HEK293 (cell line): ENCODE measurements around the gene PIP4K2A.
"Not testable (repeated sequence)": the region's sequence is repeated elsewhere in the genome, so short reads cannot be mapped to it uniquely, and the experiment has no call there.

ENCODE experiments used
- CTCF ChIA-PET: fragments of 350-600 bp; formaldehyde crosslinking; extraction: SDS; loops from one replicate; lab custom pipeline; 2021; ENCODE audit warnings: antibody characterized with exemption; lab: Yijun Ruan, JAX
- POLR2A ChIA-PET: fragments of 300-600 bp; formaldehyde crosslinking; extraction: SDS; loops from one replicate; lab custom pipeline; 2020; ENCODE audit warnings: antibody characterized with exemption, inconsistent platforms; lab: Yijun Ruan, JAX
- H3K27ac ChIP-seq: fragments of 200-500 bp; sonication (Bioruptor generic); 2 replicates; pipeline ENCODE4 v1.5.1; 2014; ENCODE audit warnings: low read depth, low read length, control low read depth, inconsistent platforms; ENCODE audit errors: extremely low read depth
- H3K36me3 ChIP-seq, 2 experiments: fragments of 200-500 bp in 1 of 2; sonication (Bioruptor generic) in 1 of 2; 1 replicate in 1 of 2; 2 replicates in 1 of 2; pipeline ENCODE4 v1.5.1; 2014 to 2017; ENCODE audit warnings: inconsistent platforms in 2 of 2, low read length in 2 of 2; ENCODE audit not compliant: control insufficient read depth in 2 of 2, insufficient read depth in 1 of 2
- H3K4me1 ChIP-seq: fragments of 200-500 bp; sonication (Bioruptor generic); 2 replicates; pipeline ENCODE4 v1.5.1; 2014; ENCODE audit warnings: mild to moderate bottlenecking, low read length, inconsistent platforms; ENCODE audit not compliant: control insufficient read depth, insufficient read depth
- H3K4me3 ChIP-seq: 2 replicates; pipeline ENCODE4 v1.5.1; 2011; ENCODE audit warnings: low read depth, mild to moderate bottlenecking, control low read depth, low read length, moderate library complexity
- H3K9me3 ChIP-seq: fragments of 200-500 bp; sonication (Bioruptor generic); 2 replicates; pipeline ENCODE4 v1.5.1; 2014; ENCODE audit warnings: low read depth, low read length, inconsistent platforms; ENCODE audit not compliant: control insufficient read depth, insufficient read depth
- EGR2 ChIP-seq: fragments of 450-650 bp; formaldehyde crosslinking; IDR thresholded peaks from 2 replicates; pipeline ENCODE4 v1.5.1; 2016; ENCODE audit warnings: low read depth, missing biosample characterization, missing genetic modification characterization
- GFI1B ChIP-seq: fragments of 450-650 bp; formaldehyde crosslinking; IDR thresholded peaks from 2 replicates; pipeline ENCODE4 v1.5.1; 2016; ENCODE audit warnings: missing biosample characterization, missing genetic modification characterization
- GLIS1 ChIP-seq: fragments of 450-650 bp; formaldehyde crosslinking; IDR thresholded peaks from 2 replicates; pipeline ENCODE4 v1.5.1; 2016; ENCODE audit warnings: missing biosample characterization, missing genetic modification characterization
- OVOL3 ChIP-seq: fragments of 450-650 bp; formaldehyde crosslinking; IDR thresholded peaks from 2 replicates; pipeline ENCODE4 v1.5.1; 2016; ENCODE audit warnings: missing biosample characterization, missing genetic modification characterization
- ZFP3 ChIP-seq: fragments of 450-650 bp; formaldehyde crosslinking; IDR thresholded peaks from 2 replicates; pipeline ENCODE4 v1.5.1; 2016; ENCODE audit warnings: low read depth, missing biosample characterization, missing genetic modification characterization
- ZNF121 ChIP-seq: fragments of 450-650 bp; formaldehyde crosslinking; IDR thresholded peaks from 2 replicates; pipeline ENCODE4 v1.5.1; 2016; ENCODE audit warnings: missing biosample characterization, missing genetic modification characterization
- ZNF214 ChIP-seq: fragments of 450-650 bp; formaldehyde crosslinking; IDR thresholded peaks from 2 replicates; pipeline ENCODE4 v1.5.1; 2017; ENCODE audit warnings: missing biosample characterization, mild to moderate bottlenecking, missing genetic modification characterization, borderline replicate concordance
- ZNF24 ChIP-seq: fragments of 450-650 bp; formaldehyde crosslinking; IDR thresholded peaks from 2 replicates; pipeline ENCODE4 v1.5.1; 2016; ENCODE audit warnings: missing biosample characterization, missing genetic modification characterization
- ZNF274 ChIP-seq, 2 experiments: fragments of 200-500 bp in 1 of 2; fragments of 450-650 bp in 1 of 2; sonication (Bioruptor generic) in 1 of 2; formaldehyde crosslinking in 1 of 2; IDR thresholded peaks; 2 replicates each; pipeline versions ENCODE4 v1.5.1 to v1.6.1; 2014 to 2016; ENCODE audit warnings: borderline replicate concordance in 1 of 2, inconsistent platforms in 1 of 2, low read length in 1 of 2, missing biosample characterization in 1 of 2, missing genetic modification characterization in 1 of 2
- ZNF473 ChIP-seq: fragments of 450-650 bp; formaldehyde crosslinking; IDR thresholded peaks from 2 replicates; pipeline ENCODE4 v1.5.1; 2017; ENCODE audit warnings: missing biosample characterization, missing genetic modification characterization
- ZNF561 ChIP-seq: fragments of 450-650 bp; IDR thresholded peaks from 2 replicates; pipeline ENCODE4 v1.5.1; 2018; ENCODE audit warnings: missing biosample characterization, missing genetic modification characterization, borderline replicate concordance
- ZNF621 ChIP-seq: fragments of 450-650 bp; formaldehyde crosslinking; IDR thresholded peaks from 2 replicates; pipeline ENCODE4 v1.5.1; 2017; ENCODE audit warnings: missing biosample characterization, missing genetic modification characterization
- ZNF747 ChIP-seq: fragments of 450-650 bp; formaldehyde crosslinking; IDR thresholded peaks from 2 replicates; pipeline ENCODE4 v1.5.1; 2016; ENCODE audit warnings: missing biosample characterization, missing genetic modification characterization
- ZNF76 ChIP-seq: fragments of 450-650 bp; formaldehyde crosslinking; IDR thresholded peaks from 2 replicates; pipeline ENCODE4; 2016; ENCODE audit warnings: low read depth, missing biosample characterization, missing genetic modification characterization, borderline replicate concordance
- ZNF792 ChIP-seq: fragments of 450-650 bp; formaldehyde crosslinking; IDR thresholded peaks from 2 replicates; pipeline ENCODE4 v1.5.1; 2016; ENCODE audit warnings: missing biosample characterization, missing genetic modification characterization
- TF ChIP-seq, protein P1 (sequence below): fragments of 450-650 bp; formaldehyde crosslinking; conservative IDR thresholded peaks from 2 replicates; pipeline ENCODE4 v1.5.1; 2016; ENCODE audit warnings: low read depth, missing biosample characterization, missing genetic modification characterization
- TF ChIP-seq, protein P2 (sequence below): fragments of 450-650 bp; formaldehyde crosslinking; IDR thresholded peaks from 2 replicates; pipeline ENCODE4 v1.5.1; 2017; ENCODE audit warnings: missing biosample characterization, missing genetic modification characterization
- TF ChIP-seq, protein P3 (sequence below): fragments of 450-650 bp; formaldehyde crosslinking; IDR thresholded peaks from 2 replicates; pipeline ENCODE4 v1.5.1; 2016; ENCODE audit warnings: missing biosample characterization, missing genetic modification characterization

Gene PIP4K2A

DNA sequence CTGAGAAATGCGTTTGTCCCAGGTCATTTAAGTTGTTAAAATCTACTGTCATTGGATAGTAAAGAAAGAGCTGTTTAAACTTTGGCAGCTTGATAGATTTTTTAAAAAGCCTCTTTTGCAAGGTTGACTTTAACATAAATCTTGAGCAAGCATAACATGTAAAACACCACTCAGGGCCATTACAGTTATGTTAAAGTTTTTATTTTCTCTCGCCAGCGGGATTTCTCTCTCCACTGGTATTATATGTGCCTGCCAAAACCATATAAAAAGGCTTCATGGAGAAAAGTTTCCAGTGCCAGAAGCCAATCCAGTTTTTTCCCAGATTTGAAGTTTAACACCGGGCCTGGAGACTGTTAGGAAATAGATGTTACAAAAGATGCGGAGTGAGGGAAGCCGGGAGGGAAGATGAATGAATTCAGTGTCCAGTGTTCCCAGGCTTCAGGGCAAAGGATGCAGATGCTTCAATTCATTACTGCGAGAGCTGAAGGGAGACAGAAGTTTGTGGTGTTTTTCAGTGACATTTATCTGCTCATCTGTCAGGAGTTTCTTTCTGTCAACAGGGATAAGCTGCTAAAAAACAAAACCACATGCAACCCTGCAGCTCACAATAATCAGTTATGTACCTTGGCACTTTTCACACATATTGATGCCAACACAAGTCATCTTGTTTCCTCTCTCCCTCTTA, 213.6 kb downstream of the PIP4K2A start (continued):
- TF ChIP-seq, protein P1, sequence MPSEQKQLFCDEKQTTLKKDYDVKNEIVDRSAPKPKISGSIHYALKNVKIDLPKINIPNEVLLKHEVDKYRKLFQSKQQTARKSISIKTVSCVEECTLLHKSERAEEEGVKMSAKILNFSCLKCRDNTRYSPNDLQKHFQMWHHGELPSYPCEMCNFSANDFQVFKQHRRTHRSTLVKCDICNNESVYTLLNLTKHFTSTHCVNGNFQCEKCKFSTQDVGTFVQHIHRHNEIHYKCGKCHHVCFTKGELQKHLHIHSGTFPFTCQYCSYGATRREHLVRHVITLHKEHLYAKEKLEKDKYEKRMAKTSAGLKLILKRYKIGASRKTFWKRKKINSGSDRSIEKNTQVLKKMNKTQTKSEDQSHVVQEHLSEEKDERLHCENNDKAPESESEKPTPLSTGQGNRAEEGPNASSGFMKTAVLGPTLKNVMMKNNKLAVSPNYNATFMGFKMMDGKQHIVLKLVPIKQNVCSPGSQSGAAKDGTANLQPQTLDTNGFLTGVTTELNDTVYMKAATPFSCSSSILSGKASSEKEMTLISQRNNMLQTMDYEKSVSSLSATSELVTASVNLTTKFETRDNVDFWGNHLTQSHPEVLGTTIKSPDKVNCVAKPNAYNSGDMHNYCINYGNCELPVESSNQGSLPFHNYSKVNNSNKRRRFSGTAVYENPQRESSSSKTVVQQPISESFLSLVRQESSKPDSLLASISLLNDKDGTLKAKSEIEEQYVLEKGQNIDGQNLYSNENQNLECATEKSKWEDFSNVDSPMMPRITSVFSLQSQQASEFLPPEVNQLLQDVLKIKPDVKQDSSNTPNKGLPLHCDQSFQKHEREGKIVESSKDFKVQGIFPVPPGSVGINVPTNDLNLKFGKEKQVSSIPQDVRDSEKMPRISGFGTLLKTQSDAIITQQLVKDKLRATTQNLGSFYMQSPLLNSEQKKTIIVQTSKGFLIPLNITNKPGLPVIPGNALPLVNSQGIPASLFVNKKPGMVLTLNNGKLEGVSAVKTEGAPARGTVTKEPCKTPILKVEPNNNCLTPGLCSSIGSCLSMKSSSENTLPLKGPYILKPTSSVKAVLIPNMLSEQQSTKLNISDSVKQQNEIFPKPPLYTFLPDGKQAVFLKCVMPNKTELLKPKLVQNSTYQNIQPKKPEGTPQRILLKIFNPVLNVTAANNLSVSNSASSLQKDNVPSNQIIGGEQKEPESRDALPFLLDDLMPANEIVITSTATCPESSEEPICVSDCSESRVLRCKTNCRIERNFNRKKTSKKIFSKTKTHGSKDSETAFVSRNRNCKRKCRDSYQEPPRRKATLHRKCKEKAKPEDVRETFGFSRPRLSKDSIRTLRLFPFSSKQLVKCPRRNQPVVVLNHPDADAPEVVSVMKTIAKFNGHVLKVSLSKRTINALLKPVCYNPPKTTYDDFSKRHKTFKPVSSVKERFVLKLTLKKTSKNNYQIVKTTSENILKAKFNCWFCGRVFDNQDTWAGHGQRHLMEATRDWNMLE (tag by site-specific recombination): no peak
- no peak for TF ChIP-seq ZNF747 (tag by site-specific recombination)
- no peak for TF ChIP-seq GFI1B
- no peak for TF ChIP-seq ZNF76
- TF ChIP-seq EGR2 (tag by site-specific recombination): no peak
- TF ChIP-seq ZNF621 (tag by site-specific recombination): no peak
- TF ChIP-seq ZNF561: peak; percentile 16; the same call in 1 of the 2 replicates
- TF ChIP-seq ZNF24 (tag by site-specific recombination): no peak
- no peak for TF ChIP-seq ZFP3 (tag by site-specific recombination)

DNA sequence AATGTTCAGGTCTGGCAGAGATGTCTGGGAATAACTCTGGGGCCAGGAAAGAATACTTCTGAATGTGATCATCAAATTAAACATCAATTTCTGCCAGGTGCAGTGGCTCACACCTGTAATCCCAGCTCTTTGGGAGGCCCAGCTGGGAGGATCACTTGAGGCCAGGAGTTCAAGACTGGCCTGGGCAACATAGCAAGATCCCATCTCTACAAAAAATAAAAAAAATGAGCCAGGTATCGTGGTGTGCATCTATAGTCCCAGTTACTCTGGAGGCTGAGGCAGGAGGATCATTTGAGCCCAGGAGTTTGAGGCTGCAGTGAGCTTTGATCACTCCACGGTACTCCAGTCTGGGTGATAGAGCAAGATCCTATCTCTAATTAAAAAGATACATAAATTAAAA, 214.4 kb downstream of the PIP4K2A start:
- H3K9me3 ChIP-seq, POLR2A ChIA-PET, H3K36me3 ChIP-seq, H3K27ac ChIP-seq, H3K4me3 ChIP-seq: not testable (repeated sequence)
- peak; percentile 96 for TF ChIP-seq ZNF121 (tag by site-specific recombination)
- H3K4me1 ChIP-seq: peaks cover 23% of the 10 kb centered on the region
- CTCF ChIA-PET: interaction anchor here (0.9 kb wide), 1 partner anchor 40 kb away, joined by 4 read pairs; no protein-coding TSS in a partner anchor

DNA sequence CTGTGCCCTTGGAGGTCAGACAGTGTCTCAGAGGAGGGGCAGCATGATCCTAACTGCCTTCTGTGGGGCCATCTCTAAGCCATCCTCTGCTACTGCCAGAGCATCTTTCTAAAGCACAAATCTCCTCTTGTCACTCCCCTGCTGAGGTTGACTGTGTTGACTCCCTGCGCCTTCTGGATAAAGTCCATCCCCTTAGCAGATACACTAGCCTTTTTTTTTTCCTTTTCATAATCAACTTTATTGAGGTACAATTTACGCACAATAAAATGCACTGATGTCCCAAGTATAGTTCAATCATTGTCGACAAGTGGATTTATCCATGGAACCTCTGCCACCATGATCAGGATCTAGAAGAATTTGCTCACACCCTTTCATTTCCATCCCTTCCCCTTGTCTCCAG, 219.0 kb downstream of the PIP4K2A start:
- Histone ChIP-seq H3K36me3 (no peaks in the 10 kb centered on the region), H3K9me3 (no peaks in the 10 kb centered on the region), H3K27ac (no peak overlapping the region)
- ChIA-PET CTCF (interaction anchor here (0.6 kb wide), 1 partner anchor 9 kb away, joined by 3 read pairs; no protein-coding TSS in a partner anchor), POLR2A (no interaction called here)
- no peak for TF ChIP-seq OVOL3 (tag by site-specific recombination)
- TF ChIP-seq GLIS1 (tag by site-specific recombination): peak; percentile 23; the same call in 1 of the 2 replicates
- TF ChIP-seq, all 188 proteins: peak for 1
- Histone ChIP-seq H3K4me1 (no peaks in the 10 kb centered on the region), H3K4me3 (no peak overlapping the region)

DNA sequence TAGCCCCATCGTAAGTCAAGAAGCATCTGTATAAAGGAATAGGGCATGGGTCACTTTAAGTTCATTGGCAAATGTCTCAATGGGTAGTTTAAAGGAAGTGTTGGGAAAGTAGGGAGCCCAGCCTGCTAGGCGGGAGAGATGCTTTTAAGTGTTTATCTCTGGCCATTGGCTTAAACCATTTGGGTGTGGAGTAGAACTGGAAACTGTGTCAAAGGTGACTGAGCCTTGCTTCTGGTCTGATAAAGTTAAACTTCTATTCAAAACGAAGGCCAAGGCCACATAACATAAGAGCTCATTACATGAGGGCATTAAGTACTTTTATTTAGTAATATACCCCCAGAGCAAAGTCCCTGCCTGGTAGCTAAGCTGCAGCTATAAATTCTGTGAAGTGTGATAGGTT, 220.4 kb downstream of the PIP4K2A start:
- Histone ChIP-seq H3K27ac (no peak overlapping the region), H3K4me3 (no peak overlapping the region), H3K4me1 (no peaks in the 10 kb centered on the region), H3K9me3 (no peaks in the 10 kb centered on the region)
- ChIA-PET POLR2A (no interaction called here), CTCF (no interaction called here)
- TF ChIP-seq, protein P2, sequence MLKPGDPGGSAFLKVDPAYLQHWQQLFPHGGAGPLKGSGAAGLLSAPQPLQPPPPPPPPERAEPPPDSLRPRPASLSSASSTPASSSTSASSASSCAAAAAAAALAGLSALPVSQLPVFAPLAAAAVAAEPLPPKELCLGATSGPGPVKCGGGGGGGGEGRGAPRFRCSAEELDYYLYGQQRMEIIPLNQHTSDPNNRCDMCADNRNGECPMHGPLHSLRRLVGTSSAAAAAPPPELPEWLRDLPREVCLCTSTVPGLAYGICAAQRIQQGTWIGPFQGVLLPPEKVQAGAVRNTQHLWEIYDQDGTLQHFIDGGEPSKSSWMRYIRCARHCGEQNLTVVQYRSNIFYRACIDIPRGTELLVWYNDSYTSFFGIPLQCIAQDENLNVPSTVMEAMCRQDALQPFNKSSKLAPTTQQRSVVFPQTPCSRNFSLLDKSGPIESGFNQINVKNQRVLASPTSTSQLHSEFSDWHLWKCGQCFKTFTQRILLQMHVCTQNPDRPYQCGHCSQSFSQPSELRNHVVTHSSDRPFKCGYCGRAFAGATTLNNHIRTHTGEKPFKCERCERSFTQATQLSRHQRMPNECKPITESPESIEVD (tag by site-specific recombination): no peak
- TF ChIP-seq, protein P3, sequence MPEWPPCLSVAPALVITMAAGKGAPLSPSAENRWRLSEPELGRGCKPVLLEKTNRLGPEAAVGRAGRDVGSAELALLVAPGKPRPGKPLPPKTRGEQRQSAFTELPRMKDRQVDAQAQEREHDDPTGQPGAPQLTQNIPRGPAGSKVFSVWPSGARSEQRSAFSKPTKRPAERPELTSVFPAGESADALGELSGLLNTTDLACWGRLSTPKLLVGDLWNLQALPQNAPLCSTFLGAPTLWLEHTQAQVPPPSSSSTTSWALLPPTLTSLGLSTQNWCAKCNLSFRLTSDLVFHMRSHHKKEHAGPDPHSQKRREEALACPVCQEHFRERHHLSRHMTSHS: no peak
- TF ChIP-seq ZNF473 (tag by site-specific recombination): no peak
- no peak for TF ChIP-seq ZFP3 (tag by site-specific recombination)
- TF ChIP-seq ZNF792: no peak
- no peak for TF ChIP-seq ZNF274 (IDR thresholded peaks at IDR 0.05; ENCODE audit: low read length)
- no peak for TF ChIP-seq ZNF274 (tag by site-specific recombination; IDR thresholded peaks at IDR 0.05; ENCODE audit: borderline replicate concordance)
- no peak for TF ChIP-seq ZNF214 (tag by site-specific recombination)
- TF ChIP-seq, all 188 proteins: peak for 0
- no peaks in the 10 kb centered on the region for H3K36me3 ChIP-seq
